Mesenteric fat pad (tissue), 1 donor: Measurements from ENCODE around the gene DCBLD2. TPM values are rescaled to one million over a fixed set of nuclear protein-coding genes. Genes with fewer than 3 reads are reported as not detected.

Experiments used
- DNase-seq: peaks from one replicate; pipeline ENCODE4 v3.0.0-alpha.2; 2020; ENCODE audit warnings: low spot score
- long read RNA-seq: library from polyadenylated mRNA; unstranded; transcript quantifications from one replicate; pipeline ENCODE4 v2.0.0, GENCODE V29; 2020
- total RNA-seq: library from RNA; stranded (reverse); fragmentation: NEBNext Ultra II Directional; extraction: Animal tissue kit (Norgen Biotek cat#: 25700); gene quantifications from one replicate; pipeline ENCODE4 v1.2.1, GENCODE V29; 2021
- donor health status: DM: yes; HTN: yes; CAD: no.

Gene DCBLD2
- total RNA-seq, result 28.4 TPM
- long read RNA-seq, partial matches to known transcripts, result 9 of 15 reads
- long read RNA-seq, other reads (novel, unspliced or antisense), result 6 of 15 reads

- peak; percentile 97 for DNase-seq
Observed at GRCh38 chr3:98901392-98902350, at the start of gene DCBLD2. Gene DCBLD2 (minus strand): TSS chr3:98901695. CDS start chr3:98901326, 369 bp downstream.

DNA sequence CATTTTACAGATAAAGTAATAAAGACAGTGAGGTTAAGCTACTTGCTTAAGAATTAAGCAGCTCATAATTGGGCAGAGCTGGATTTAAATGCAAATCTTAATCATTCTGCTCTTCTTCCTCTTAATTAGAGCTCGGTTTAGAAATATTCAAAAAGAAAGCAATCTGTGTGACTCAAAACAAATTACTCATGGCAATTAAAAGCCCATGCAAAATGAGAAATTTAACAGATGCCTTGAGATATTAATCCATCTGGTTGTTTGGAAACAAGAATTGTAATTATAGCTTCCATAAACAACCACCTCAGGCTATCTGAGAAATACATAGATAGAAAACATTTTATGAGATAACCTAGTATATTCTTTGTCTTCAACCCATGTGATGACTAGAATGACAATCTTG, 44.2 kb upstream of the DCBLD2 start:
- no peak for DNase-seq

DNA sequence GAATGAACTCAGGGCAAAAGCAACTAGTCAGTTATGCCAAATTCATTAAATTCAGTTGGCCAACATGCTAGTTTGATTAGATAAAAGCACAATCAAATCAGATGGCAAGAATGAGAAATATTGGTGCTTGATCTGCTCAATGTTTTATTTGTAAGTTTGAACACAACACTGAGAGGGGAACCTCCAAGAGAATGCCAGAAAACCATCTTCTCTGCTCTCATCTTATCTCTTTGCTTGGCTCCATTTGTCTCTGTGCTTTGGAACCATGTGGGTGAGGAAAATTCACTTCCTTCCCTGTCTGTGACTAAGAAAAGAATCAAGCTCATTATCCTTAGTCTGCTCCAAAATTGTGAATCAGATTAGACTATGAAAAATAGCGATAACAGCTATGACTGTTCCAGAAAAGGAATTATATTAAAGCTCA, 43.6 kb upstream of the DCBLD2 start:
- no peak for DNase-seq

DNA sequence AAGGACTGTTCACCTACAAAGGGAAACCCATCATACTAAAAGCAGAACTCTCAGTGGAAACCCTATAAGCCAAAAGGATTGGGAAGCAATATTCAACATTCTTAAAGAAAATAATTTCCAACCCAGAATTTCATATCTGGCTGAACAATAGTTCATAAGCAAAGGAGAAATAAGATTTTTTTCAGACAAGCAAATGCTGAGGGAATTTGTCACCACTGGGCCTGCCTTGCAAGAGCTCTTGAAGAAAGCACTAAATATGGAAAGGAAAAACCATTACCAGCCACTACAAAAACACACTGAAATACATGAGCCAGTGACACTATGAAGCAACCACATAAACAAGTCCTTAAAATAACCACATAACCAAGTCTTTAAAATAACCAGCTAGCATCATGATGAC, 28.9 kb upstream of the DCBLD2 start:
- DNase-seq, result no peak

GRCh38 chr3:98921957-98922356, 20.5 kb upstream of the DCBLD2 start:
- no peak for DNase-seq

GRCh38 chr3:98920166-98920565, 18.7 kb upstream of the DCBLD2 start:
- DNase-seq, result no peak

GRCh38 chr3:98918586-98918985, 17.1 kb upstream of the DCBLD2 start:
- DNase-seq, result no peak

DNA sequence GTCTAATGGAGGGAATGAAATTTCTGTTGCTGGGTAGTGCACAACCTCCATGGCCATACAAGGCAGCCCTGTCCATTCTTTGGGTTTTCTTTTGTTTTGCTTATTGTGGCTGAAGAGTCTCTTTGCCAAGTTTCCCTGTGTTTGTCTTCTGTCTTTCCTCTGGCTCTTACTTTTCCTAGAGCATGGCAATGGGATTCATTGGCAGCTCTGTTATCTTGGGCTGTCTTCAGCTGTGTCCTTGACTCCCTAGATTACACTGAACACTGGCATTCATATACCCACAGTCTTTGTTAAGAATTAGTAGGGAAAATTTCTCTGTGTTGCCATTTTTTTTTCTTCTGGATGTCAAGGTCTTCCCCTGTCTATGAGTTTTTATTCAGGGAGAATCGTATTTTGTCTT, 16.1 kb upstream of the DCBLD2 start:
- DNase-seq, result no peak

DNA sequence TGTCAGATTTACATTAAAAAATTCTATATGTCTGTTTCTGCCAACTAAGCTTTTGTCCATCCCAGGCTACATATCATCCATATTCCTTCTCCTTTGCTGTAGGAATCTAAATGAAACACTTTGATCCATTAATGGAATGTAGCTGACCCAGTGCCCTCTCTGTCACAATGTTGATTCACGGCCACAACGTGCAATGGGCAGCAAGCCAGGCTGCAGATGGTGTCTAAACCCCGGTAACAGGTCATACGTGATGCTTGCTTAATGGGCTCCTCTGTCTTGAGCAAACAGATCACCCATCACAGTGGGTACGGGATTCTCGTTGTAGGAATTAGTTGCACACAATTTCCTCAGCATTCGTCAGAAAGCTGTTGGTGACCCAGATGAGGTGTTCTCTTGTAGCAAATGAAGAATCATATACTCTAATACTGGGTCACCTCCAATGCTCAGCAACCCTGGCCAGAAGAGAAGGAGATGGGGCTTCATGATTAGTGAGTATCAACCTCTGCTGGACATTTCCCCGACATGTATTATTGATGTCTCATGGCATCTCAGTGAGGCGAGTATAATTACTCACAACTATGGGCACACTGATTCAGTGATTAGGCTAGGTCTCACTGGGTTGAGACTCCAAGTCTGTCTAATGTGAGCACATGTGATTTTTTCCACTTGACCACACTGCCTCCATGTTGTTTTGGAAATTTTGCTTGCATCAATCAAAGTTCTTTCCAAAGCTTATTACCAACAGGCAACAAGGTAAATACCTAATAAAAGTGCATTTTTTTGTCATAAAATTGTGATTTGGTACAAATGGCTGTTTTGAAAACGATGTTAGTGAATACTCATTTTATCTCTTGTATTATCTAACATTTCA, 12.9 kb upstream of the DCBLD2 start:
- no peak for DNase-seq

DNA sequence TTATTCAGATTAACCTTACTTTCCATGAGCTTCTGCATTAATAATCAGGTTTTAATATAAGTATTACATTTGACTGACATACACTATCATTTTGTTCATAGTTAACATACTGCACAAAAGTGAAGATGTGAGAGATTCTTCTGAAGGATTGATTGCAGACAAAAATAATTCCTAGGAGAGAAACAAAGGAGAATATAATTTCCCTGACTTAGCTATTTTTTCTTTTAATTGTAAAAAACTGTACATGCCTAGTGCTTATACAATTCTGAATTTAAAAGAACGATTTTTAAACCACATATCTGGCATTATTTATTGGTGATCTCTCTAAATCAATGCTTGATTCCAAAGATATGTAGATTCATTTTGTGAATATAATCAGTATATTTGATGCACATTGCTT, 11.0 kb upstream of the DCBLD2 start:
- DNase-seq, result no peak

GRCh38 chr3:98906230-98906629, 4.7 kb upstream of the DCBLD2 start:
- no peak for DNase-seq

GRCh38 chr3:98903705-98904481, 2.4 kb upstream of the DCBLD2 start:
- DNase-seq, result no peak

- no peak for DNase-seq
Observed at GRCh38 chr3:98903099-98903498, 1.6 kb upstream of the DCBLD2 start.

- no peak for DNase-seq
Observed at GRCh38 chr3:98902351-98902740, 851 bp upstream of the DCBLD2 start.

DNA sequence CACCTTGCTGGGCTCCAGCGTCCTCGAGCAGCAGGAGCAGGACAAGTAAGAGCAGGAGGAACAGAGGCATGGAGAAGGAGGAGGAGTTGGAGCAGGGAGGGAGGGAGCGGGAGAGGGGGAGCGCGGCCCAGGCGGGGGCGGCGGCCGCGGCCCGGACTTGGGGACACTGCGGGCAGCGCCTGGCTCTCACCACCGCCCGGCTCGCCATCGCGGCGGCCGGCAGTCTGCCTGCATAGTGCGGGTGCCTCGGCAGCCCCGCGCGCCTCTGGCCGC, 440 bp downstream of the DCBLD2 start:
- no peak for DNase-seq

GRCh38 chr3:98900265-98901118, 1.0 kb downstream of the DCBLD2 start:
- DNase-seq, result no peak

DNA sequence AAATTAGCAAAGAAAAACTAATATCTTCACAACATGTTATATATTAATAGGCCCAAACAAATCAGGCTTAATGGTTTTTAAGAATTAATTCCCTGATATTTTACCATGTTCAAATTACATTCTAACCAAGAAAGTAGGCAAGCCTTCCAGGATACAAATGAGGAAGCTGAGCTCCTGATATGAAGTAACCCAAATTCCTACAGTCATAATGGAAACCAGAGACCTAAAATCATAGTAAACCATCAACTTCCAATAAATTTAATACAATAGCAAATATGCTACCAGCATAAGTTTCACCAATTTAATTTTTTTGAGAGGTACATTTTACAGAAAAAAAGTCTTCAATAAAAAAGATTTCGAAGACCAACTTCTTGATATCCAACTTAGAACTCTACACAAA, 3.8 kb downstream of the DCBLD2 start:
- no peak for DNase-seq

DNA sequence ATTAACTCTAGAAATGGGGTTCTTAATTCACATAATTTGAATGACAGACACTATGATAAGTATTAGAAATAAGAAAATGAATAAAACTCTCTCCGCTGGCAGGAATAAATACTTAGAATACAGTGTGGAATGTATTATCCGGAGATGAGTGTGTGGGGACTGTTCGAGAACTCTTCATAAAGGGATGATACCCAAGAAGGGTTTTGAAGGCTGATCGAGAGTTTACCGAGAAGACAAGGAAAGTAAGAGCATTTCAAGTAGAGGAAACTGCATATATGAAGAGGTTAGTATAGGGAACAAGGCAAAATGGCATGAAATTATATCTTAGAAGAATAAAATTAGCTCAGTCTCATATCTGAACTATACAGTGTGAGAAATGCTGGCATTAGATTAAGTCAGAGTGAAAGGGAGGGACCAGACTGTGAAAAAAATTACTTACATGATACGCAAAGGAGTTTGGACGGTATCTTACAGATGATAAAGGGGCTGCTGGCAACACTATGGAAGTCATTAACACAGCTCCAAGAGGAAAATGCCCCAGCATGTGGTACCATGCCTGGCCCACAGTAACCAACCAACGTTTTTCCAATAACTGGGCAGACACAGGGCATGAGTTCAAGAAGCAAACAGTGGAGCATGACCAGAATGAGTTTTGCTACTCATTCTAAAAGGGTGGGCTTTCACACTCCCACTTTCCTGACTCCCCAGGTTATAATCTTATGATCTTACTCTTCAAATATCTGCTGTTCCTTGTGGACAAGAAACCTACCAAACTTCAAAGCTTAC, 6.5 kb downstream of the DCBLD2 start:
- DNase-seq, result no peak

DNA sequence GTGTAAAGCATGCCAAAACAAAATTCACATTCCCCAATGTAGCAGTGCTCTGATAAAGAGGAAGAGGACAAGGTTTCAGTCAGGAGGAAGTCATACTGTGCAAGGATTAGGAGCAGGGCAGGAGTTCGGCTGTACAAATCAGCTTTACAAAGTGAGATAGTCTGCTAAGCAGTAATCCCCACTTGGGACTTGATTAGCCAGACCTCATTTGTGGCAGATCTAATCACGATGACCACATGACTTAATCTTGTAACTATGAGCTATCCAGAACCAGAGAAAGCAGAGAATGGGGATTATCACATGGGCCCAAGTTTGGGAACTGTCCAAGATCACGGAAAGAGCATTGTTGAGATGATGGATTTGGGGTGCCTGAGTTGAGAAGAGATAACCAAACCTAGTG, 7.8 kb downstream of the DCBLD2 start:
- DNase-seq, result no peak

- no peak for DNase-seq
Observed at GRCh38 chr3:98892263-98892662, 9.2 kb downstream of the DCBLD2 start.
